Heart right ventricle (tissue), 16 donors: ENCODE measurements around the gene FMO2. TPM values are rescaled to one million over a fixed set of nuclear protein-coding genes. Genes with fewer than 3 reads are reported as not detected.

ENCODE experiments used
- ATAC-seq, 8 donors: fragments of 200-7000 bp; cut with Tn5 transposase; one replicate each; pipeline ENCODE4 v1.9.1; 2020; ENCODE audit warnings: mild to moderate bottlenecking in 8 of 8, moderate library complexity in 8 of 8, moderate number of reproducible peaks in 1 of 8
- DNase-seq, 2 donors: peaks; one replicate each; pipeline ENCODE4 v3.0.0-alpha.2; 2020
- H3K27ac ChIP-seq, 10 donors: fragments of 200-600 bp; sonication (generic) in 2 of 10; one replicate each; pipeline versions ENCODE4 v1.5.0 to v1.8.0; 2020 to 2022; ENCODE audit warnings: mild to moderate bottlenecking in 3 of 10
- H3K27me3 ChIP-seq, 7 donors: fragments of 200-600 bp; one replicate each; pipeline ENCODE4 v1.8.0; 2021 to 2022; ENCODE audit warnings: mild to moderate bottlenecking in 2 of 7
- H3K36me3 ChIP-seq, 9 donors: fragments of 200-600 bp; sonication (generic) in 1 of 9; one replicate each; pipeline versions ENCODE4 v1.5.0 to v1.8.0; 2020 to 2022; ENCODE audit warnings: mild to moderate bottlenecking in 2 of 9
- H3K4me1 ChIP-seq, 9 donors: fragments of 200-600 bp; sonication (generic) in 1 of 9; one replicate each; pipeline versions ENCODE4 v1.5.0 to v1.8.0; 2020 to 2022; ENCODE audit warnings: mild to moderate bottlenecking in 4 of 9
- H3K4me3 ChIP-seq, 10 donors: fragments of 200-600 bp; sonication (generic) in 2 of 10; one replicate each; pipeline versions ENCODE4 v1.5.0 to v1.8.0; 2020 to 2022; ENCODE audit warnings: mild to moderate bottlenecking in 7 of 10, moderate library complexity in 2 of 10
- H3K9me3 ChIP-seq, 11 donors: fragments of 200-600 bp in 10 of 11; sonication (generic) in 2 of 11; one replicate each; pipeline versions ENCODE4 v1.5.0 to v1.8.0; 2013 to 2022; ENCODE audit warnings: mild to moderate bottlenecking in 2 of 11, control low read depth in 1 of 11, moderate library complexity in 1 of 11
- WGBS, 2 donors: extraction: QIAGEN DNeasy Blood & Tissue Kit; methylation state at CpG; one replicate each; pipeline ENCODE4 v1.1.7; 2013; ENCODE audit warnings: inconsistent platforms in 1 of 2; 5-methylcytosine and 5-hydroxymethylcytosine counted together
- intact Hi-C, 10 donors: fragments of 100-400 bp; cut with DNase I; formaldehyde crosslinking; loops; one replicate each; pipeline versions ENCODE4 v1.11.1 to v1.14.2; 2022
- long read RNA-seq, 3 donors: library from polyadenylated mRNA; unstranded; transcript quantifications; one replicate each; pipeline ENCODE4 v2.0.0, GENCODE V29; 2020 to 2021
- polyA plus RNA-seq, 2 donors: library from polyadenylated mRNA; stranded (reverse); fragments of 200-250 nt; gene quantifications; one replicate each; pipeline ENCODE4 v1.2.3, GENCODE V29; 2013
- total RNA-seq, 10 donors: library from RNA; stranded (reverse); fragmentation: NEBNext Ultra II Directional in 3 of 10; extraction: Animal tissue kit (Norgen Biotek cat#: 25700) in 3 of 10; gene quantifications; one replicate each; pipeline versions ENCODE4 v1.2.1 to v1.2.4, GENCODE V29; 2021 to 2023
- TF ChIP-seq, protein P1 (sequence below), 9 donors: fragments of 200-600 bp; sonication (generic) in 2 of 9; IDR thresholded peaks; one replicate each; pipeline versions ENCODE4 v1.5.0 to v1.8.0; 2021 to 2022; ENCODE audit warnings: antibody characterized with exemption in 9 of 9, mild to moderate bottlenecking in 5 of 9, moderate library complexity in 1 of 9
- donor health status: Arrhythmogenic right ventricular cardiomyopathy.
- donor health status: ischemic (EF 13 %, LVEDD 7.1; RV severe dilation, severe dysfunction).
- donor health status: healthy with polysubstance abuse.
- donor health status: DM: no; HTN: yes; CAD: no.
- donor health status: DM: no; HTN: no; CAD: no.
- donor health status: ischemic (EF 25% LVEDD 6.9; RV normal size, moderate dysfunction).
- donor health status: ischemic (EF 25% LVEDD 5.7; RV mildly dilated, moderate dysfunction).
- donor health status: healthy.
- donor health status: DM: yes; HTN: yes; CAD: no.
- donor health status: Ischemic cardiomyopathy.
- donor health status: ischemic (EF 35%, LVEDD 5.7; RV mildly dilated, moderate dysfunction).
- donor health status: nonischemic (EF 11% LVEDD 7.7; RV severe dilation, severe dysfunction).
- donor health status: DM: yes; HTN: yes; CAD: no.
- donor health status: PGD.
- donor health status: ischemic (EF 29% LVEDD 5.4; RV normal size, mild dysfunction).
- donor health status: nonischemic (EF 23%, LVEDD 6.1; RV moderate dilation, normal function).

FMO2 gene
- 10 to 100 TPM; 23.7 to 78.5 (median 28.7) TPM for total RNA-seq
- polyA plus RNA-seq: 10 to 100 TPM in 1 of 2 donors, 1 to 10 TPM in 1; 7.6 to 48.9 TPM
- long read RNA-seq, donor 1, transcript FMO2-201 (9 exons, 3,851 nt): major isoform, 11 of 40 reads
- long read RNA-seq, donor 1, partial matches to known transcripts: 6 of 40 reads
- long read RNA-seq, donor 1, other reads (novel, unspliced or antisense): 22 of 40 reads
- long read RNA-seq, donor 2, partial matches to known transcripts: 2 of 36 reads
- long read RNA-seq, donor 2, other reads (novel, unspliced or antisense): 30 of 36 reads
- long read RNA-seq, donor 3, transcript FMO2-201 (9 exons, 3,851 nt): major isoform, 15 of 34 reads
- long read RNA-seq, donor 3, partial matches to known transcripts: 7 of 34 reads
- long read RNA-seq, donor 3, other reads (novel, unspliced or antisense): 12 of 34 reads

DNA sequence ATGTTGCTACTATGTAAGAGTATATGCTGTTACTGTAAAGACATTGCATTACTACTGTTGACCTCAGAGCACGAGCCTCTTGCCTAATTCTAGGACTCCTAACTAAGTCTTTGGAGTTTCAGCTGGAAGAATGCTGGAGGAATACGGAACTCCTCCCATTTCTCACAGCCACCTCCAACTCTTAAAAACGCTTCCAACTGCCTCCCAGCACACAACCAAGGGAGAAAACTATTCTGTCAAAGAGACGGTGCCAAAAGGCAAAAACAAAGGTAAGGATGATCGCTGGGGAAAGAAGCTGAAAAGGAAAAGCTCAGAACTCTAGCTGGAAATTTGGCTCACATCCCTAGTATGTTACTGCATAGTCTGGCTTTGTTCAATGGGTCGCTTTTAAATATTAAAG lies at the start of gene FMO2:
FMO2 (plus strand) TSS at position 210 of the 400 bp plus-strand sequence. CDS start 414 bp downstream, outside the sequence.
- DNase-seq: peak in 1 of 2 donors; percentile 23
- ATAC-seq: peak; percentile 37 to 72 (median 56)
- Histone ChIP-seq H3K27ac (peak within 1 kb of the TSS; percentile 47 to 88 (median 74)), H3K4me1 (peaks cover 0 to 27% (median 7%) of the 10 kb centered on the region in 9 donors), H3K4me3 (peak within 1 kb of the TSS; percentile 11 to 60 (median 50)), H3K27me3 (no peaks in the 10 kb centered on the region), H3K9me3 (no peaks in the 10 kb centered on the region), H3K36me3 (no peaks in the 10 kb centered on the region)
- TF ChIP-seq, protein P1, sequence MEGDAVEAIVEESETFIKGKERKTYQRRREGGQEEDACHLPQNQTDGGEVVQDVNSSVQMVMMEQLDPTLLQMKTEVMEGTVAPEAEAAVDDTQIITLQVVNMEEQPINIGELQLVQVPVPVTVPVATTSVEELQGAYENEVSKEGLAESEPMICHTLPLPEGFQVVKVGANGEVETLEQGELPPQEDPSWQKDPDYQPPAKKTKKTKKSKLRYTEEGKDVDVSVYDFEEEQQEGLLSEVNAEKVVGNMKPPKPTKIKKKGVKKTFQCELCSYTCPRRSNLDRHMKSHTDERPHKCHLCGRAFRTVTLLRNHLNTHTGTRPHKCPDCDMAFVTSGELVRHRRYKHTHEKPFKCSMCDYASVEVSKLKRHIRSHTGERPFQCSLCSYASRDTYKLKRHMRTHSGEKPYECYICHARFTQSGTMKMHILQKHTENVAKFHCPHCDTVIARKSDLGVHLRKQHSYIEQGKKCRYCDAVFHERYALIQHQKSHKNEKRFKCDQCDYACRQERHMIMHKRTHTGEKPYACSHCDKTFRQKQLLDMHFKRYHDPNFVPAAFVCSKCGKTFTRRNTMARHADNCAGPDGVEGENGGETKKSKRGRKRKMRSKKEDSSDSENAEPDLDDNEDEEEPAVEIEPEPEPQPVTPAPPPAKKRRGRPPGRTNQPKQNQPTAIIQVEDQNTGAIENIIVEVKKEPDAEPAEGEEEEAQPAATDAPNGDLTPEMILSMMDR (IDR thresholded peaks at IDR 0.05): no peak
- WGBS, 2 donors: 41 to 51% methylated on average over 6 of the region's 6 CpGs
- intact Hi-C loops: loop anchor here in 8 of 10 donors (1.0 to 10.0 kb wide), 7 partner anchors 37 to 103 kb away; no protein-coding TSS in a partner anchor

GRCh38 chr1:171137580-171137979 lies 47.5 kb upstream of the FMO2 start:
- Histone ChIP-seq H3K27me3 (no peaks in the 10 kb centered on the region), H3K27ac (peak overlapping the region in 5 of 10 donors; percentile 82 to 95 (median 89)), H3K4me3 (no peak overlapping the region), H3K4me1 (peaks cover 4 to 57% (median 40%) of the 10 kb centered on the region in 9 donors), H3K9me3 (peaks cover 0 to 6% (median 0%) of the 10 kb centered on the region in 11 donors), H3K36me3 (no peaks in the 10 kb centered on the region)
- DNase-seq (no peak), ATAC-seq (no peak)
- intact Hi-C loops: no loop called here
- WGBS, 2 donors: 63 to 70% methylated on average over 2 of the region's 2 CpGs
- TF ChIP-seq, protein P1 (IDR thresholded peaks at IDR 0.05): no peak

DNA sequence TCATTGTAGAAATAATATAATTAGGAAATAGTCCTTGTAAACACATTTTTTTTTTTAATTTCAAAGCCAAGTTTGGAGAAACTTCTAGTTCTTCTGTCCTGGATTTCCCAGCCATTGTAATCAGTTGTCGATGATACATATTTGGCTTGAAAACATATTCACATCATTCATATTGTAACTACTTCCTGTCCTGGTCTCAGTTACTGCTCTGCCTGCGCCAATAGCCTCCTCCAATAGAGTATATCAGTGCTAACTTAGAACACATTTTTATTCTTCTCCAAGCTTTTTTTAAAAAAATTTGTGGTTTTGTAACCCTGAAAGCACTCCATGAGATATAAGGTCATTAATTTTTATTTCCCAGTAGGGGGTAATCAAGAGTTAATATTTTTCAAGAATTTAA lies 46.1 kb upstream of the FMO2 start:
- H3K36me3 ChIP-seq: no peaks in the 10 kb centered on the region
- no peak overlapping the region for H3K4me3 ChIP-seq
- H3K4me1 ChIP-seq: peaks cover 11 to 71% (median 53%) of the 10 kb centered on the region in 9 donors
- TF ChIP-seq, protein P1 (IDR thresholded peaks at IDR 0.05): no peak
- H3K27ac ChIP-seq: peak overlapping the region; percentile 30 to 95 (median 86)
- no peaks in the 10 kb centered on the region for H3K9me3 ChIP-seq
- no peaks in the 10 kb centered on the region for H3K27me3 ChIP-seq
- 39 to 51% methylated on average over 2 of the region's 2 CpGs for WGBS, 2 donors
- no peak for DNase-seq
- intact Hi-C loops: loop anchor here in 1 of 10 donors (1.0 kb wide), 1 partner anchor 48 kb away; no protein-coding TSS in a partner anchor
- peak in 3 of 8 donors; percentile 7 to 37 (median 10) for ATAC-seq

- ATAC-seq: no peak
- intact Hi-C loops: loop anchor here in 5 of 10 donors (1.0 to 10.0 kb wide), 4 partner anchors 33 to 55 kb away; partner anchors contain the start of gene FMO2 (in 4 of the 5)
- Histone ChIP-seq H3K36me3 (no peaks in the 10 kb centered on the region), H3K4me1 (peaks cover 11 to 80% (median 53%) of the 10 kb centered on the region in 9 donors), H3K4me3 (no peak overlapping the region), H3K27ac (peak overlapping the region; percentile 72 to 95 (median 86)), H3K27me3 (no peaks in the 10 kb centered on the region), H3K9me3 (no peaks in the 10 kb centered on the region)
- WGBS, 2 donors: 82 to 86% methylated on average over 4 of the region's 4 CpGs
- TF ChIP-seq, protein P1 (IDR thresholded peaks at IDR 0.05): no peak
- no peak for DNase-seq
Measured at GRCh38 chr1:171139890-171140289, 45.2 kb upstream of the FMO2 start.
